Body of pancreas (tissue), 4 donors: ENCODE measurements around the gene RBL1. TPM values are rescaled to one million over a fixed set of nuclear protein-coding genes. Genes with fewer than 3 reads are reported as not detected.

Source experiments
- ATAC-seq: fragments of 150-250 bp; one replicate; pipeline ENCODE4 v1.9.1; 2016
- DNase-seq, 4 donors: peaks; one replicate each; pipeline ENCODE4 v3.0.0-alpha.2; 2019
- H3K27ac ChIP-seq, 4 donors: fragments of 200-600 bp; sonication (generic); 1 replicate in 3 of 4; 2 replicates in 1 of 4; pipeline versions ENCODE4 v1.5.1 to v1.6.1; 2016 to 2019; ENCODE audit warnings: mild to moderate bottlenecking in 1 of 4, mixed read lengths in 1 of 4, moderate library complexity in 1 of 4
- H3K27me3 ChIP-seq, 2 donors: fragments of 200-600 bp; sonication (generic); one replicate each; pipeline ENCODE4 v1.6.0; 2016; ENCODE audit warnings: mild to moderate bottlenecking in 1 of 2
- H3K36me3 ChIP-seq, 2 donors: fragments of 200-600 bp; sonication (generic); replicated peaks in 1 of 2; 2 replicates each; pipeline ENCODE4 v1.5.1; 2016; ENCODE audit warnings: low read depth in 2 of 2; ENCODE audit not compliant: insufficient read depth in 1 of 2
- H3K4me1 ChIP-seq: fragments of 200-600 bp; sonication (generic); one replicate; pipeline ENCODE4 v1.6.0; 2016
- H3K4me3 ChIP-seq, 2 donors: fragments of 200-600 bp; sonication (generic); 1 replicate in 1 of 2; 2 replicates in 1 of 2; pipeline ENCODE4 v1.5.1; 2016 to 2019
- H3K9me3 ChIP-seq, 3 donors: fragments of 200-600 bp; sonication (generic); 1 replicate in 2 of 3; 2 replicates in 1 of 3; pipeline ENCODE4 v1.5.1; 2016
- CTCF ChIP-seq, 7 experiments: fragments of 450-650 bp in 4 of 7; fragments of 200-600 bp in 3 of 7; sonication (generic) in 3 of 7; IDR thresholded peaks; one replicate each; pipeline ENCODE4 v1.5.1; 2016 to 2019; ENCODE audit warnings: antibody characterized with exemption in 7 of 7
- POLR2A ChIP-seq, 3 donors: fragments of 450-650 bp; IDR thresholded peaks; one replicate each; pipeline ENCODE4 v1.6.1; 2016; ENCODE audit warnings: antibody characterized with exemption in 3 of 3, mild to moderate bottlenecking in 2 of 3
- WGBS, 2 donors: methylation state at CpG; one replicate each; pipeline ENCODE4 v1.1.5; 2017; 5-methylcytosine and 5-hydroxymethylcytosine counted together
- intact Hi-C: fragments of 100-400 bp; cut with DNase I; formaldehyde crosslinking; loops from one replicate; pipeline ENCODE4 v1.15.1; 2023
- total RNA-seq, 2 donors: library from RNA; depleted of rRNA; stranded (reverse); fragments of >200 nt; gene quantifications; one replicate each; pipeline ENCODE4 v1.1.0, GENCODE V29; 2016

Gene RBL1
- 10 to 100 TPM in 1 of 2 donors, 1 to 10 TPM in 1; 4.4 to 11.9 TPM for total RNA-seq

- Histone ChIP-seq H3K36me3 (no peaks in the 10 kb centered on the region), H3K4me1 (peaks cover 13% of the 10 kb centered on the region), H3K4me3 (peak within 1 kb of the TSS; percentile 85 to 88), H3K27ac (peak within 1 kb of the TSS; percentile 18 to 72 (median 61)), H3K27me3 (no peaks in the 10 kb centered on the region), H3K9me3 (no peaks in the 10 kb centered on the region)
- ATAC-seq: peak; percentile 89
- 1 to 2% methylated on average over 11 to 58 of the region's 58 CpGs for WGBS, 2 donors
- DNase-seq: peak; percentile 79 to 88 (median 82)
- TF ChIP-seq POLR2A (IDR thresholded peaks at IDR 0.05) (peak; percentile 37 to 62 (median 50)), CTCF (IDR thresholded peaks at IDR 0.05) (peak in 4 of 7 experiments; percentile 31 to 39 (median 38))
- intact Hi-C loops: no loop called here
Measured at GRCh38 chr20:37095599-37096414, at the start of gene RBL1. RBL1 (minus strand) TSS chr20:37095997; CDS start chr20:37095928, 69 bp downstream.

GRCh38 chr20:37144856-37145404 is 49.1 kb upstream of the RBL1 start:
- WGBS, 2 donors: 89 to 90% methylated on average over 8 of the region's 8 CpGs
- H3K36me3 ChIP-seq: no peaks in the 10 kb centered on the region
- intact Hi-C loops: no loop called here
- ATAC-seq (no peak), DNase-seq (no peak)
- H3K4me1 ChIP-seq: no peaks in the 10 kb centered on the region
- TF ChIP-seq CTCF (IDR thresholded peaks at IDR 0.05) (no peak), POLR2A (IDR thresholded peaks at IDR 0.05) (no peak)
- no peaks in the 10 kb centered on the region for H3K27me3 ChIP-seq
- H3K4me3 ChIP-seq: no peak overlapping the region
- no peaks in the 10 kb centered on the region for H3K9me3 ChIP-seq
- no peak overlapping the region for H3K27ac ChIP-seq

GRCh38 chr20:37142708-37143107 is 46.9 kb upstream of the RBL1 start:
- Histone ChIP-seq H3K4me1 (no peaks in the 10 kb centered on the region), H3K27ac (no peak overlapping the region), H3K36me3 (no peaks in the 10 kb centered on the region), H3K27me3 (no peaks in the 10 kb centered on the region), H3K4me3 (no peak overlapping the region), H3K9me3 (no peaks in the 10 kb centered on the region)
- DNase-seq (no peak), ATAC-seq (no peak)
- intact Hi-C loops: no loop called here
- TF ChIP-seq POLR2A (IDR thresholded peaks at IDR 0.05) (no peak), CTCF (IDR thresholded peaks at IDR 0.05) (no peak)
- WGBS, 2 donors: 54 to 66% methylated on average over 3 of the region's 3 CpGs

GRCh38 chr20:37137547-37137946 is 41.8 kb upstream of the RBL1 start:
- H3K4me1 ChIP-seq: no peaks in the 10 kb centered on the region
- H3K4me3 ChIP-seq: no peak overlapping the region
- intact Hi-C loops: no loop called here
- no peaks in the 10 kb centered on the region for H3K9me3 ChIP-seq
- H3K27me3 ChIP-seq: no peaks in the 10 kb centered on the region
- H3K36me3 ChIP-seq: no peaks in the 10 kb centered on the region
- 87 to 88% methylated on average over 4 of the region's 4 CpGs for WGBS, 2 donors
- no peak for ATAC-seq
- H3K27ac ChIP-seq: no peak overlapping the region
- no peak for TF ChIP-seq CTCF (IDR thresholded peaks at IDR 0.05)
- TF ChIP-seq POLR2A (IDR thresholded peaks at IDR 0.05): no peak
- DNase-seq: no peak
